DOHH2 (cell line): ENCODE data around the gene SLC39A11.
"Not testable (repeated sequence)": the region's sequence is repeated elsewhere in the genome, so short reads cannot be mapped to it uniquely, and the experiment has no call there.

ENCODE experiments used
- H3F3A ChIP-seq: fragments of 200-600 bp; sonication (generic), shearing (Covaris generic); 2 replicates; pipeline ENCODE4 v1.6.0; 2016; ENCODE audit warnings: antibody characterized with exemption, mild to moderate bottlenecking; ENCODE audit not compliant: control insufficient read depth, insufficient read depth
- H3K27ac ChIP-seq: fragments of 200-600 bp; sonication (generic); 2 replicates; pipeline ENCODE4 v1.5.1; 2014; ENCODE audit warnings: low read depth, mild to moderate bottlenecking, low read length, moderate library complexity
- H3K27me3 ChIP-seq: fragments of 200-600 bp; sonication (generic); 2 replicates; pipeline ENCODE4 v1.6.1; 2014; ENCODE audit warnings: mild to moderate bottlenecking, low read length, mixed read lengths; ENCODE audit not compliant: control insufficient read depth
- H3K36me3 ChIP-seq: fragments of 200-600 bp; sonication (generic); 2 replicates; pipeline ENCODE4 v1.6.1; 2014; ENCODE audit warnings: mild to moderate bottlenecking, low read length, moderate library complexity, mixed read lengths; ENCODE audit not compliant: control insufficient read depth
- H3K4me1 ChIP-seq: fragments of 200-600 bp; sonication (generic); 2 replicates; pipeline ENCODE4 v1.6.1; 2014; ENCODE audit warnings: mild to moderate bottlenecking, low read length, mixed read lengths; ENCODE audit not compliant: control insufficient read depth
- H3K4me2 ChIP-seq: fragments of 200-600 bp; sonication (generic); 2 replicates; pipeline ENCODE4 v1.6.0; 2014; ENCODE audit warnings: mild to moderate bottlenecking, low read length, moderate library complexity
- H3K4me3 ChIP-seq: fragments of 200-600 bp; sonication (generic); 2 replicates; pipeline ENCODE4 v1.5.1; 2014; ENCODE audit warnings: mild to moderate bottlenecking, low read length, mixed read lengths
- H3K79me2 ChIP-seq: fragments of 200-600 bp; sonication (generic); 2 replicates; pipeline ENCODE4 v1.6.1; 2014; ENCODE audit warnings: mild to moderate bottlenecking, low read length, mixed read lengths; ENCODE audit not compliant: control insufficient read depth
- H3K9me2 ChIP-seq: fragments of 200-600 bp; sonication (generic); replicated peaks from 2 replicates; pipeline ENCODE4 v1.6.1; 2014; ENCODE audit warnings: mild to moderate bottlenecking, low read length, mixed read lengths; ENCODE audit not compliant: control insufficient read depth
- H3K9me3 ChIP-seq: fragments of 200-600 bp; sonication (generic); 2 replicates; pipeline ENCODE4 v1.6.1; 2014; ENCODE audit warnings: antibody characterized with exemption, low read length, mixed read lengths; ENCODE audit not compliant: control insufficient read depth, insufficient read depth
- H4K20me1 ChIP-seq: fragments of 200-600 bp; sonication (generic); 2 replicates; pipeline ENCODE4 v1.6.0; 2014; ENCODE audit warnings: low read depth, mild to moderate bottlenecking, antibody characterized with exemption, low read length, moderate library complexity; ENCODE audit not compliant: control insufficient read depth, insufficient read depth
- EZH2phosphoT487 ChIP-seq: fragments of 200-600 bp; sonication (generic); IDR thresholded peaks from 2 replicates; pipeline ENCODE4 v1.6.1; 2017; ENCODE audit warnings: borderline replicate concordance, mild to moderate bottlenecking, antibody characterized with exemption, low read length, moderate library complexity, mixed read lengths
- TF ChIP-seq, protein P1 (sequence below): fragments of 200-600 bp; sonication (generic); IDR thresholded peaks from one replicate; pipeline ENCODE4 v1.5.1; 2014; ENCODE audit warnings: antibody characterized with exemption, mild to moderate bottlenecking, low read depth, low read length; ENCODE audit not compliant: poor library complexity, severe bottlenecking

The SLC39A11 gene

DNA sequence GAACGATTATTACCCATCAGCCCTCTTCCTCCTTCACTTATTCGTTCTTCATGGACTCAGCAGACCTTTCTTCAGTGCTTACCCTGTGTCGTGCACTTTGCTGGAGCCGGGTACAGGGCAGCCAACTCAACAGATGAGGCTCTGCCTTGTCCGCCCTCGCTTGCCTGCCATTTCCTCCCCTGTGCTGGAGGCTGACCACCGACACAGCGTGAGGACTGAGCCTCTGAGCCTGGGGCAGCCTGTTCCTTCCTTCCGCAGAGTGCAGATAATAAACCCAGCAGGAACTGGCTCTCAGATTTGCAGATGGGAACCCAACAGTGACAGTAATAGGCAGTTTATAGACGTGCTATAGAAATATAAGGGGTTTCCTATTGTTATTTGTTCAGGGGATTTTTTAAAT, 7.0 kb upstream of the SLC39A11 start:
- H3K27ac ChIP-seq, result no peak overlapping the region
- no peaks in the 10 kb centered on the region for H3K79me2 ChIP-seq
- H3K4me1 ChIP-seq, result no peaks in the 10 kb centered on the region
- H3K4me2 ChIP-seq, result no peak overlapping the region
- H3K36me3 ChIP-seq, result no peaks in the 10 kb centered on the region
- H3K9me3 ChIP-seq, result no peaks in the 10 kb centered on the region
- no peak for TF ChIP-seq EZH2phosphoT487
- TF ChIP-seq, protein P1, sequence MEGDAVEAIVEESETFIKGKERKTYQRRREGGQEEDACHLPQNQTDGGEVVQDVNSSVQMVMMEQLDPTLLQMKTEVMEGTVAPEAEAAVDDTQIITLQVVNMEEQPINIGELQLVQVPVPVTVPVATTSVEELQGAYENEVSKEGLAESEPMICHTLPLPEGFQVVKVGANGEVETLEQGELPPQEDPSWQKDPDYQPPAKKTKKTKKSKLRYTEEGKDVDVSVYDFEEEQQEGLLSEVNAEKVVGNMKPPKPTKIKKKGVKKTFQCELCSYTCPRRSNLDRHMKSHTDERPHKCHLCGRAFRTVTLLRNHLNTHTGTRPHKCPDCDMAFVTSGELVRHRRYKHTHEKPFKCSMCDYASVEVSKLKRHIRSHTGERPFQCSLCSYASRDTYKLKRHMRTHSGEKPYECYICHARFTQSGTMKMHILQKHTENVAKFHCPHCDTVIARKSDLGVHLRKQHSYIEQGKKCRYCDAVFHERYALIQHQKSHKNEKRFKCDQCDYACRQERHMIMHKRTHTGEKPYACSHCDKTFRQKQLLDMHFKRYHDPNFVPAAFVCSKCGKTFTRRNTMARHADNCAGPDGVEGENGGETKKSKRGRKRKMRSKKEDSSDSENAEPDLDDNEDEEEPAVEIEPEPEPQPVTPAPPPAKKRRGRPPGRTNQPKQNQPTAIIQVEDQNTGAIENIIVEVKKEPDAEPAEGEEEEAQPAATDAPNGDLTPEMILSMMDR, result no peak
- H3F3A ChIP-seq, result no peaks in the 10 kb centered on the region
- peaks cover 18% of the 10 kb centered on the region for H3K27me3 ChIP-seq
- no peaks in the 10 kb centered on the region for H4K20me1 ChIP-seq
- no peak overlapping the region for H3K4me3 ChIP-seq
- no peaks in the 10 kb centered on the region for H3K9me2 ChIP-seq

GRCh38 chr17:73098919-73099318, 6.4 kb upstream of the SLC39A11 start:
- H4K20me1 ChIP-seq, result no peaks in the 10 kb centered on the region
- no peaks in the 10 kb centered on the region for H3K9me3 ChIP-seq
- H3K79me2 ChIP-seq, result no peaks in the 10 kb centered on the region
- no peaks in the 10 kb centered on the region for H3K9me2 ChIP-seq
- H3K4me1 ChIP-seq, result no peaks in the 10 kb centered on the region
- H3K36me3 ChIP-seq, result no peaks in the 10 kb centered on the region
- H3K27ac ChIP-seq, result no peak overlapping the region
- peaks cover 18% of the 10 kb centered on the region for H3K27me3 ChIP-seq
- no peaks in the 10 kb centered on the region for H3F3A ChIP-seq
- no peak overlapping the region for H3K4me3 ChIP-seq
- TF ChIP-seq, protein P1, result no peak
- TF ChIP-seq EZH2phosphoT487, result no peak
- no peak overlapping the region for H3K4me2 ChIP-seq

DNA sequence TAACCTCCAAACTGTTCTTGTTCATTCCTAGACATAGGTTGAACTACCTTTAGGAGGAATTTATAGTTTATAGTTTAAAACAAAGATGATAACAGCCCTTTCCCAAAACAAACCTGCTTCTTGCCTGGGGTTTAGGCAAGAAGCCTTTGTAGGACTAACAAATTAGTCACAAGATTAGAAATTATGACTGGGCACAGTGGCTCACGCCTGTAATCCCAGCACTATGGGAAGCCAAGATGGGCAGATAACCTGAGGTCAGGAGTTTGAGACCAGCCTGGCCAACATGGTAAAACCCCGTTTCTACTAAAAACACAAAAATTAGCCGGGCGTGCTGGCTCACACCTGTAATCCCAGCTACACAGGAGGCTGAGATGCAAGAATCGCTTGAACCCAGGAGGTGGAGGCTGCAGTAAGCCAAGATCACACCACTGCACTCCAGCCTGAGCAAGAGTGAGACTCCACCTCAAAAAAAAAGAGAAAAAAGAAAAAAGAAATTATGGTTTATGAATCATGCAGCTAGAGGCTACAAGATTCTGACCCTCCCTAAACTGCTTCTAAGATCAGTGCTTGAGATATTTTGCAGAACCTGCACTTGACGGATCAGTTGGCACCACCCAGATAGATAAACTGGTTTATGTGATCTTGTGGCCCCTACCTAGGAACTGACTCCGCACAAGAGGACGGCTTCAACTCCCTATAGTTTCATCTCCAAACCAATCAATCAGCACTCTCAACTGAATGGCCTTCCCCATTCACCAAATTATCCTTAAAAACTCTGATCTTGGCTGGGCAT, 5.7 kb upstream of the SLC39A11 start:
- H3K27me3 ChIP-seq, result peaks cover 18% of the 10 kb centered on the region
- not testable (repeated sequence) for H3K4me1 ChIP-seq, H3K27ac ChIP-seq, H3F3A ChIP-seq, H3K4me2 ChIP-seq, H3K9me3 ChIP-seq, H3K36me3 ChIP-seq, H3K79me2 ChIP-seq, H3K9me2 ChIP-seq, H4K20me1 ChIP-seq, H3K4me3 ChIP-seq

- Histone ChIP-seq H3K9me2 (no peaks in the 10 kb centered on the region), H3K27ac (no peak overlapping the region), H3K4me1 (peaks cover 7% of the 10 kb centered on the region), H3K9me3 (no peaks in the 10 kb centered on the region), H3K4me2 (no peak overlapping the region), H3K4me3 (no peak overlapping the region), H3F3A (no peaks in the 10 kb centered on the region), H3K27me3 (peaks cover 18% of the 10 kb centered on the region), H3K36me3 (no peaks in the 10 kb centered on the region), H3K79me2 (peaks cover 3% of the 10 kb centered on the region), H4K20me1 (no peaks in the 10 kb centered on the region)
- no peak for TF ChIP-seq EZH2phosphoT487
- TF ChIP-seq, protein P1, result no peak
These were observed 4.4 kb upstream of the SLC39A11 start for GRCh38 chr17:73096866-73097265.
